Mammary epithelial cell (primary cell): ENCODE measurements around the gene NDUFA6.

Source experiments
- EZH2 ChIP-seq: IDR thresholded peaks from 2 replicates; pipeline ENCODE4 v1.6.1; 2012; ENCODE audit warnings: low read length, inconsistent platforms, borderline replicate concordance
- TF ChIP-seq, protein P1 (sequence below), 2 donors: IDR thresholded peaks in 1 of 2; conservative IDR thresholded peaks in 1 of 2; 2 replicates each; pipeline ENCODE4 v1.5.1; 2011 to 2012; ENCODE audit warnings: inconsistent platforms in 2 of 2, low read length in 2 of 2, mild to moderate bottlenecking in 2 of 2, control low read depth in 1 of 2, low read depth in 1 of 2; ENCODE audit not compliant: insufficient read depth in 1 of 2; ENCODE audit errors: extremely low read depth in 1 of 2

DNA sequence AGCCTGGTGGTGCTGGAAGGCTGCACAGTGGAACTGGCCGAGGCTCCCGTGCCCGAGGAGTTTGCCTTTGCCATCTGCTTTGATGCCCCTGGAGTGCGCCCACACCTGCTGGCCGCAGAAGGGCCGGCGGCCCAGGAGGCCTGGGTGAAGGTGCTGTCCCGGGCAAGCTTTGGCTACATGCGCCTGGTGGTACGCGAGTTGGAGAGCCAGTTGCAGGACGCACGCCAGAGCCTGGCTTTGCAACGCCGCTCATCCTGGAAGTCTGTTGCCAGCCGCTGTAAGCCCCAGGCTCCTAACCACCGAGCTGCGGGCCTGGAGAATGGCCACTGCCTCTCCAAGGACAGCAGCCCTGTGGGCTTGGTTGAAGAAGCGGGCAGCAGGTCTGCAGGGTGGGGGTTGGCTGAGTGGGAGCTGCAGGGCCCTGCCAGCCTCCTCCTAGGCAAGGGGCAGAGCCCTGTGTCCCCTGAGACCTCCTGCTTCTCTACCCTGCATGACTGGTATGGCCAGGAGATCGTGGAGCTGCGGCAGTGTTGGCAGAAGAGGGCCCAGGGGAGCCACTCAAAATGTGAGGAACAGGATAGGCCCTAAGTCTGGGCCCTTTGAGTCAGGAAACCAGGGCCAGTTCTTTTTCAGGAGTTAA, 13.0 kb downstream of the NDUFA6 start:
- TF ChIP-seq, protein P1, sequence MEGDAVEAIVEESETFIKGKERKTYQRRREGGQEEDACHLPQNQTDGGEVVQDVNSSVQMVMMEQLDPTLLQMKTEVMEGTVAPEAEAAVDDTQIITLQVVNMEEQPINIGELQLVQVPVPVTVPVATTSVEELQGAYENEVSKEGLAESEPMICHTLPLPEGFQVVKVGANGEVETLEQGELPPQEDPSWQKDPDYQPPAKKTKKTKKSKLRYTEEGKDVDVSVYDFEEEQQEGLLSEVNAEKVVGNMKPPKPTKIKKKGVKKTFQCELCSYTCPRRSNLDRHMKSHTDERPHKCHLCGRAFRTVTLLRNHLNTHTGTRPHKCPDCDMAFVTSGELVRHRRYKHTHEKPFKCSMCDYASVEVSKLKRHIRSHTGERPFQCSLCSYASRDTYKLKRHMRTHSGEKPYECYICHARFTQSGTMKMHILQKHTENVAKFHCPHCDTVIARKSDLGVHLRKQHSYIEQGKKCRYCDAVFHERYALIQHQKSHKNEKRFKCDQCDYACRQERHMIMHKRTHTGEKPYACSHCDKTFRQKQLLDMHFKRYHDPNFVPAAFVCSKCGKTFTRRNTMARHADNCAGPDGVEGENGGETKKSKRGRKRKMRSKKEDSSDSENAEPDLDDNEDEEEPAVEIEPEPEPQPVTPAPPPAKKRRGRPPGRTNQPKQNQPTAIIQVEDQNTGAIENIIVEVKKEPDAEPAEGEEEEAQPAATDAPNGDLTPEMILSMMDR (conservative IDR thresholded peaks at IDR 0.05 in 1 of 2, IDR thresholded peaks at IDR 0.05 in 1 of 2; ENCODE audit: extremely low read depth in 1 of 2, insufficient read depth in 1 of 2, low read depth in 1 of 2, low read length in 2 of 2), result no peak
- TF ChIP-seq EZH2, result no peak
